Astrocyte (in vitro differentiated cells and primary cell): ENCODE data around the gene SENP3.

Experiments used
- EZH2 ChIP-seq: IDR thresholded peaks from 2 replicates; pipeline ENCODE4 v1.6.1; 2012; ENCODE audit warnings: mild to moderate bottlenecking, low read length, inconsistent platforms; ENCODE audit not compliant: insufficient read depth
- TF ChIP-seq, protein P1 (sequence below): IDR thresholded peaks from 2 replicates; pipeline ENCODE4 v1.5.1; 2011; ENCODE audit warnings: low read depth, mild to moderate bottlenecking, inconsistent platforms, low read length, moderate library complexity; ENCODE audit not compliant: insufficient read depth

DNA sequence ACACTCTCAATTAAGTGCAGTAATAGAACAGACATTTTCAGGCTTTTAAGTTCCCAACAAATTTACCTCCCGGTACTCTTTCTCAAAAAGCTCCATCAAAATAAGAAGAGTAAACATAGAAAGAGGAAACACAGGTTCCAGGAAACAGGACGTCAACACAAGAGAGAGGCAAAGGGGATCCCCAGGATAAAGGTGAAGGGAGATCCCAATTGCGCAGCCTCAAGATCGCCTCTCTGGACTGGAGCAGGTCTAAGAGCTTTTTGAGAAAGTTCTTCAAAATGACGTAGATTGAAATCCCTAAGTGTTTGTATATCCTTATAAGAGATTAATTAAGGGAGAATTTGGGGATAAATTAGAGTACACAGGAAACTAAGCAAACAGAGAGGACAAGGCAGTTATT is 56.9 kb downstream of the SENP3 start:
- TF ChIP-seq, protein P1, sequence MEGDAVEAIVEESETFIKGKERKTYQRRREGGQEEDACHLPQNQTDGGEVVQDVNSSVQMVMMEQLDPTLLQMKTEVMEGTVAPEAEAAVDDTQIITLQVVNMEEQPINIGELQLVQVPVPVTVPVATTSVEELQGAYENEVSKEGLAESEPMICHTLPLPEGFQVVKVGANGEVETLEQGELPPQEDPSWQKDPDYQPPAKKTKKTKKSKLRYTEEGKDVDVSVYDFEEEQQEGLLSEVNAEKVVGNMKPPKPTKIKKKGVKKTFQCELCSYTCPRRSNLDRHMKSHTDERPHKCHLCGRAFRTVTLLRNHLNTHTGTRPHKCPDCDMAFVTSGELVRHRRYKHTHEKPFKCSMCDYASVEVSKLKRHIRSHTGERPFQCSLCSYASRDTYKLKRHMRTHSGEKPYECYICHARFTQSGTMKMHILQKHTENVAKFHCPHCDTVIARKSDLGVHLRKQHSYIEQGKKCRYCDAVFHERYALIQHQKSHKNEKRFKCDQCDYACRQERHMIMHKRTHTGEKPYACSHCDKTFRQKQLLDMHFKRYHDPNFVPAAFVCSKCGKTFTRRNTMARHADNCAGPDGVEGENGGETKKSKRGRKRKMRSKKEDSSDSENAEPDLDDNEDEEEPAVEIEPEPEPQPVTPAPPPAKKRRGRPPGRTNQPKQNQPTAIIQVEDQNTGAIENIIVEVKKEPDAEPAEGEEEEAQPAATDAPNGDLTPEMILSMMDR, result no peak
- TF ChIP-seq EZH2, result no peak
